GM10248 (cell line): Measurements from ENCODE around the gene ZNF296.
A peak's percentile ranks its signal among the peaks of the same experiment; 100 is the strongest.

Source experiments
- CTCF ChIA-PET: fragments of 300-600 bp; sonication (Branson Sonifier 250); formaldehyde crosslinking; extraction: SDS; loops from one replicate; lab custom pipeline; 2021; ENCODE audit warnings: antibody characterized with exemption; lab: Yijun Ruan, JAX
- POLR2A ChIA-PET: fragments of 350-650 bp; sonication (Branson Sonifier 250); formaldehyde crosslinking; extraction: SDS; loops from one replicate; lab custom pipeline; 2020; ENCODE audit warnings: antibody characterized with exemption; lab: Yijun Ruan, JAX
- DNase-seq: peaks from one replicate; pipeline ENCODE4 v3.0.0; 2012; ENCODE audit errors: extremely low spot score
- CTCF ChIP-seq: IDR thresholded peaks from 2 replicates; pipeline ENCODE4 v1.5.1; 2012; ENCODE audit warnings: mild to moderate bottlenecking, low read depth; ENCODE audit errors: extremely low read depth, missing control alignments, control extremely low read depth

ZNF296 gene

GRCh38 chr19:45079911-45080370, 3.7 kb upstream of the ZNF296 start:
- no peak for TF ChIP-seq CTCF
- no peak for DNase-seq
- POLR2A ChIA-PET: interaction anchor here (0.6 to 1.9 kb wide), 2 partner anchors 13 to 31 kb away, joined by 5 to 8 read pairs; partner anchors contain the start of gene PPP1R37
- CTCF ChIA-PET: interaction anchor here (1.0 to 2.0 kb wide), 4 partner anchors 10 to 20 kb away, joined by 3 to 11 read pairs (median 4); partner anchors contain the start of gene PPP1R37

- CTCF ChIA-PET: interaction anchor here (0.9 to 2.0 kb wide), 6 partner anchors 10 to 126 kb away, joined by 3 to 11 read pairs (median 4); partner anchors contain the start of gene PPP1R37
- peak; percentile 82 for DNase-seq
- POLR2A ChIA-PET: interaction anchor here (0.6 to 1.9 kb wide), 2 partner anchors 13 to 30 kb away, joined by 5 to 8 read pairs; partner anchors contain the start of gene PPP1R37
- peak; percentile 7 for TF ChIP-seq CTCF
Observed at GRCh38 chr19:45079063-45079910, 3.0 kb upstream of the ZNF296 start, which contains the start of gene GEMIN7. TSS of gene GEMIN7 (plus strand) at chr19:45079260. CDS start at chr19:45090115, 10,855 bp downstream.

- no peak for DNase-seq
- no peak for TF ChIP-seq CTCF
- ChIA-PET POLR2A (interaction anchor here (0.6 to 1.9 kb wide), 2 partner anchors 14 to 1473 kb away, joined by 3 to 8 read pairs; partner anchors contain the start of gene PPP1R37), CTCF (interaction anchor here (0.9 to 2.0 kb wide), 3 partner anchors 13 to 125 kb away, joined by 3 to 11 read pairs (median 4); partner anchors contain the start of gene PPP1R37)
Observed at GRCh38 chr19:45078390-45079062, 2.2 kb upstream of the ZNF296 start.

GRCh38 chr19:45076851-45077730, 813 bp upstream of the ZNF296 start:
- ChIA-PET POLR2A (no interaction called here), CTCF (interaction anchor here (1.6 to 5.9 kb wide), 2 partner anchors 12 to 17 kb away, joined by 3 to 48 read pairs; no protein-coding TSS in a partner anchor)
- no peak for TF ChIP-seq CTCF
- DNase-seq: no peak

- peak; percentile 96 for DNase-seq
- POLR2A ChIA-PET: interaction anchor here (0.9 kb wide), 1 partner anchor 37 kb away, joined by 4 read pairs; the partner anchor contains the start of gene CLASRP
- no peak for TF ChIP-seq CTCF
Observed at GRCh38 chr19:45075301-45076028, 813 bp downstream of the ZNF296 start.

More at GRCh38 chr19:45075301-45076028, 813 bp downstream of the ZNF296 start:
- CTCF ChIA-PET: interaction anchor here (0.9 to 5.9 kb wide), 5 partner anchors 11 to 103 kb away, joined by 3 to 48 read pairs (median 4); partner anchors contain the start of genes BLOC1S3 and PPP1R37
